ENCODE measurements around the gene MIPEP.

- TF ChIP-seq CTCF (IDR thresholded peaks at IDR 0.05; ENCODE audit: insufficient read depth, low read length) = no peak
- TF ChIP-seq REST (IDR thresholded peaks at IDR 0.05; ENCODE audit: insufficient replicate concordance, low read depth) = no peak
Observed at GRCh38 chr13:23754997-23755396, 134.2 kb downstream of the MIPEP start.

All from HL-60 (cell line).